ENCODE results near the gene CEACAM6.
"Not testable (repeated sequence)": the region's sequence is repeated elsewhere in the genome, so short reads cannot be mapped to it uniquely, and the experiment has no call there.

The CEACAM6 gene

GRCh38 chr19:41787055-41787454, 31.7 kb downstream of the CEACAM6 start:
- Histone ChIP-seq H3K27me3 (ENCODE audit: control insufficient read depth in 3 of 3, insufficient read depth in 3 of 3, low read depth in 1 of 3, low read length in 3 of 3) (peaks cover 2 to 34% (median 10%) of the 10 kb centered on the region in 3 experiments), H2AK5ac (ENCODE audit: low read depth, low read length) (no peak overlapping the region)

DNA sequence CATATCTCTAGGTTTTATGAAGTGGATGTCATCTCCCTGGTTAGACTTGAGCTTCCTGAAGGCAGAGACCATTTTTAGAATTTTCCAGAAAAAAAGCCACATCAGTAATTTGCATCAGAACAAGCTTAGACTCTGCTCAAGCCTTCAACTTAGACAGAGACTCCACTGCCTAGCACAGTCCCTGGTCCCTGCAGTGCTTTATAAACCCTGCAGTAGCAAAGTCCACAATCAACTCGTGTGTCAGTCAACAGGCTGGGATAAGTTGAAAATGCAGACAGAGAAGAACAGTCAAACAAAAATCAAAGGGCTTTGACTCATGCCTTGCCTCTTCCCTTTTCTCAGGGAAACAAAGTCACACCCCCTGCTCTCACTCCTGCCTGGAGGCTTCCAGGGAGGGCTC, 33.2 kb downstream of the CEACAM6 start:
- H3K4me3 ChIP-seq (ENCODE audit: low read length in 2 of 2); H3K4me2 ChIP-seq (ENCODE audit: insufficient read depth, low read length, poor library complexity, severe bottlenecking); H3K9me3 ChIP-seq (replicated peaks in 1 of 2; ENCODE audit: control insufficient read depth in 2 of 2, insufficient read depth in 1 of 2, low read depth in 1 of 2, low read length in 2 of 2); H3K4me1 ChIP-seq (ENCODE audit: control insufficient read depth in 2 of 2, insufficient read depth in 1 of 2, low read depth in 1 of 2, low read length in 2 of 2); H2BK5ac ChIP-seq (ENCODE audit: low read length); H3K27ac ChIP-seq (replicated peaks; ENCODE audit: low read length); H3K36me3 ChIP-seq (replicated peaks in 1 of 2; ENCODE audit: control insufficient read depth in 2 of 2, insufficient read depth in 2 of 2, low read length in 2 of 2); H4K8ac ChIP-seq (ENCODE audit: low read depth, low read length); H3K4ac ChIP-seq (ENCODE audit: low read length); H3K79me1 ChIP-seq (ENCODE audit: low read depth, low read length); H3K18ac ChIP-seq (ENCODE audit: low read length); H3K23ac ChIP-seq (ENCODE audit: low read depth, low read length, poor library complexity); H2AK5ac ChIP-seq (ENCODE audit: low read depth, low read length); H2BK120ac ChIP-seq (ENCODE audit: low read depth, low read length); H3K9ac ChIP-seq (ENCODE audit: low read depth, low read length, poor library complexity); H3K14ac ChIP-seq (ENCODE audit: low read length); DNase-seq (ENCODE audit: low spot score); H4K91ac ChIP-seq (ENCODE audit: low read depth, low read length, poor library complexity); H2BK12ac ChIP-seq (ENCODE audit: low read length); H2AFZ ChIP-seq (ENCODE audit: low read length); H2BK15ac ChIP-seq (ENCODE audit: low read length): not testable (repeated sequence)
- H3K27me3 ChIP-seq (ENCODE audit: control insufficient read depth in 3 of 3, insufficient read depth in 3 of 3, low read depth in 1 of 3, low read length in 3 of 3): peaks cover 2 to 42% (median 10%) of the 10 kb centered on the region in 3 experiments
- no CpG with 5 or more reads among the region's 1 CpG for WGBS, 2 donors (ENCODE audit: extremely low coverage in 2 of 2, insufficient read length in 2 of 2, insufficient replicate concordance in 1 of 2)

More at GRCh38 chr19:41787055-41787454, 31.7 kb downstream of the CEACAM6 start:
- no peak overlapping the region for H3K27ac ChIP-seq (replicated peaks; ENCODE audit: low read length)
- H3K4me2 ChIP-seq (ENCODE audit: insufficient read depth, low read length, poor library complexity, severe bottlenecking): no peak overlapping the region
- no peak overlapping the region for H4K91ac ChIP-seq (ENCODE audit: low read depth, low read length, poor library complexity)
- no peak overlapping the region for H3K14ac ChIP-seq (ENCODE audit: low read length)
- no peak overlapping the region for H2AFZ ChIP-seq (ENCODE audit: low read length)
- H2BK120ac ChIP-seq (ENCODE audit: low read depth, low read length): no peak overlapping the region
- H2BK12ac ChIP-seq (ENCODE audit: low read length): no peak overlapping the region
- H3K4ac ChIP-seq (ENCODE audit: low read length): no peak overlapping the region
- no peak overlapping the region for H3K23ac ChIP-seq (ENCODE audit: low read depth, low read length, poor library complexity)
- H3K36me3 ChIP-seq (replicated peaks in 1 of 2; ENCODE audit: control insufficient read depth in 2 of 2, insufficient read depth in 2 of 2, low read length in 2 of 2): no peaks in the 10 kb centered on the region
- H2BK15ac ChIP-seq (ENCODE audit: low read length): no peak overlapping the region
- H2BK5ac ChIP-seq (ENCODE audit: low read length): no peak overlapping the region
- no peak overlapping the region for H3K9ac ChIP-seq (ENCODE audit: low read depth, low read length, poor library complexity)
- no peak overlapping the region for H4K8ac ChIP-seq (ENCODE audit: low read depth, low read length)
- no peaks in the 10 kb centered on the region for H3K9me3 ChIP-seq (replicated peaks in 1 of 2; ENCODE audit: control insufficient read depth in 2 of 2, insufficient read depth in 1 of 2, low read depth in 1 of 2, low read length in 2 of 2)
- WGBS, 2 donors (ENCODE audit: extremely low coverage in 2 of 2, insufficient read length in 2 of 2, insufficient replicate concordance in 1 of 2): no CpG with 5 or more reads among the region's 7 CpGs
- H3K4me1 ChIP-seq (ENCODE audit: control insufficient read depth in 2 of 2, insufficient read depth in 1 of 2, low read depth in 1 of 2, low read length in 2 of 2): no peaks in the 10 kb centered on the region
- DNase-seq (ENCODE audit: low spot score): no peak
- no peak overlapping the region for H3K18ac ChIP-seq (ENCODE audit: low read length)
- H3K4me3 ChIP-seq (ENCODE audit: low read length in 2 of 2): no peak overlapping the region
- H3K79me1 ChIP-seq (ENCODE audit: low read depth, low read length): no peaks in the 10 kb centered on the region

- not testable (repeated sequence) for DNase-seq (ENCODE audit: low spot score); H2AFZ ChIP-seq (ENCODE audit: low read length); H3K9ac ChIP-seq (ENCODE audit: low read depth, low read length, poor library complexity); H4K8ac ChIP-seq (ENCODE audit: low read depth, low read length); H2AK5ac ChIP-seq (ENCODE audit: low read depth, low read length); H3K4ac ChIP-seq (ENCODE audit: low read length); H3K36me3 ChIP-seq (replicated peaks in 1 of 2; ENCODE audit: control insufficient read depth in 2 of 2, insufficient read depth in 2 of 2, low read length in 2 of 2); H3K18ac ChIP-seq (ENCODE audit: low read length); H2BK5ac ChIP-seq (ENCODE audit: low read length); H3K4me1 ChIP-seq (ENCODE audit: control insufficient read depth in 2 of 2, insufficient read depth in 1 of 2, low read depth in 1 of 2, low read length in 2 of 2); H3K4me3 ChIP-seq (ENCODE audit: low read length in 2 of 2); H3K79me1 ChIP-seq (ENCODE audit: low read depth, low read length); H2BK15ac ChIP-seq (ENCODE audit: low read length); H4K91ac ChIP-seq (ENCODE audit: low read depth, low read length, poor library complexity); H2BK120ac ChIP-seq (ENCODE audit: low read depth, low read length); H3K23ac ChIP-seq (ENCODE audit: low read depth, low read length, poor library complexity); H3K9me3 ChIP-seq (replicated peaks in 1 of 2; ENCODE audit: control insufficient read depth in 2 of 2, insufficient read depth in 1 of 2, low read depth in 1 of 2, low read length in 2 of 2); H3K27ac ChIP-seq (replicated peaks; ENCODE audit: low read length); H3K14ac ChIP-seq (ENCODE audit: low read length); H3K4me2 ChIP-seq (ENCODE audit: insufficient read depth, low read length, poor library complexity, severe bottlenecking); H2BK12ac ChIP-seq (ENCODE audit: low read length)
- no CpG with 5 or more reads among the region's 5 CpGs for WGBS, 2 donors (ENCODE audit: extremely low coverage in 2 of 2, insufficient read length in 2 of 2, insufficient replicate concordance in 1 of 2)
- H3K27me3 ChIP-seq (ENCODE audit: control insufficient read depth in 3 of 3, insufficient read depth in 3 of 3, low read depth in 1 of 3, low read length in 3 of 3): peaks cover 2 to 42% (median 10%) of the 10 kb centered on the region in 3 experiments
Measured at GRCh38 chr19:41789053-41789452, 33.7 kb downstream of the CEACAM6 start.

DNA sequence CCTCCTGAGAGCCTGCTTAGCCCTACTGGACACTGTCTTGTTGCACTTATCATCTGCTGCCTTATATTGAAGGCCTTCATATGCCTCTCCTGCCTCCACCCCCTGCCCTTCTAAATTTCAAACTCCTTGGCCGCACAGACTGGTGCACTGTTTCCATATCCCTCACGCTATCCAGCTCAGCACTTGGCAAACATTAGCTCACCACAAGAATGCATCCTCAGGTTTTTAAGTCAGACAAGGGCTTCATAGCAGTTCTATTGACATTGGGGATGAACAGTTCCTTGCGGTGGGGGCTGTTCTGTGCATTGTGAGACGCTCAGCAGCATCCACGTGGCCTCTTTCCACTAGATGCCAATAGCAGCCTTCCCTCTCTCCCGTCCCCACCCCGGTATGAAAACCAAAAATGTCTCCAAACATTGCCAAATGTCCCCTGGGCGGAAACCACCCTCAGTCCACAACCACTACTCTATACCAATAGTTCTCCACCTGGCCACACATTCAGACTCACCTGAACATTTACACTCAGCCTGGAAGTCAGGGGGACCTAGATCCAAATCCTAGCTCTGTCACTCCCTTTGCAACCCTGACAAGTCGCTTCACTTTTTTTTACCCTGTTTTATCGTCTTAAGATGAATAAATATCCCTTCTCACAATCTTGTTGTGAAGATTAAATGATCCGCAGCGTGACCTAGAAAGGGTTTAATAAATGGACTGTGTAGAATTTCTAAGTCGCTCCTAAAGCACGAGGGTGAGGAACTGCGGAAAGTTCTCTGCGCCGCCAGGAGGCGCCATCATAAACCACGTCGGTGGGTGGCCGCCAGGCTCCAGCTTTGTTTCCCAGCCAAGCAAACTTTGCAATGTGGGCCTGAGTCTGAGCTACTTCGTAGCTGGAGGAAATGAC, 37.4 kb downstream of the CEACAM6 start:
- Histone ChIP-seq H3K36me3 (replicated peaks in 1 of 2; ENCODE audit: control insufficient read depth in 2 of 2, insufficient read depth in 2 of 2, low read length in 2 of 2) (no peaks in the 10 kb centered on the region), H2BK5ac (ENCODE audit: low read length) (no peak overlapping the region), H2BK15ac (ENCODE audit: low read length) (no peak overlapping the region), H3K4me3 (ENCODE audit: low read length in 2 of 2) (no peak overlapping the region), H3K27ac (replicated peaks; ENCODE audit: low read length) (no peak overlapping the region), H3K4me2 (ENCODE audit: insufficient read depth, low read length, poor library complexity, severe bottlenecking) (no peak overlapping the region), H2AFZ (ENCODE audit: low read length) (no peak overlapping the region), H4K91ac (ENCODE audit: low read depth, low read length, poor library complexity) (no peak overlapping the region), H2BK120ac (ENCODE audit: low read depth, low read length) (no peak overlapping the region), H2BK12ac (ENCODE audit: low read length) (no peak overlapping the region), H2AK5ac (ENCODE audit: low read depth, low read length) (no peak overlapping the region), H3K79me1 (ENCODE audit: low read depth, low read length) (no peaks in the 10 kb centered on the region), H3K9ac (ENCODE audit: low read depth, low read length, poor library complexity) (no peak overlapping the region), H3K23ac (ENCODE audit: low read depth, low read length, poor library complexity) (no peak overlapping the region), H3K27me3 (ENCODE audit: control insufficient read depth in 3 of 3, insufficient read depth in 3 of 3, low read depth in 1 of 3, low read length in 3 of 3) (peaks cover 0 to 19% (median 0%) of the 10 kb centered on the region in 3 experiments), H3K4me1 (ENCODE audit: control insufficient read depth in 2 of 2, insufficient read depth in 1 of 2, low read depth in 1 of 2, low read length in 2 of 2) (no peaks in the 10 kb centered on the region), H3K18ac (ENCODE audit: low read length) (no peak overlapping the region), H3K9me3 (replicated peaks in 1 of 2; ENCODE audit: control insufficient read depth in 2 of 2, insufficient read depth in 1 of 2, low read depth in 1 of 2, low read length in 2 of 2) (no peaks in the 10 kb centered on the region), H3K4ac (ENCODE audit: low read length) (no peak overlapping the region), H3K14ac (ENCODE audit: low read length) (no peak overlapping the region), H4K8ac (ENCODE audit: low read depth, low read length) (no peak overlapping the region)
- WGBS, 2 donors (ENCODE audit: extremely low coverage in 2 of 2, insufficient read length in 2 of 2, insufficient replicate concordance in 1 of 2): no CpG with 5 or more reads among the region's 22 CpGs
- peak; percentile 46 for DNase-seq (ENCODE audit: low spot score)
